ENCODE data around the gene RIPOR3.

DNA sequence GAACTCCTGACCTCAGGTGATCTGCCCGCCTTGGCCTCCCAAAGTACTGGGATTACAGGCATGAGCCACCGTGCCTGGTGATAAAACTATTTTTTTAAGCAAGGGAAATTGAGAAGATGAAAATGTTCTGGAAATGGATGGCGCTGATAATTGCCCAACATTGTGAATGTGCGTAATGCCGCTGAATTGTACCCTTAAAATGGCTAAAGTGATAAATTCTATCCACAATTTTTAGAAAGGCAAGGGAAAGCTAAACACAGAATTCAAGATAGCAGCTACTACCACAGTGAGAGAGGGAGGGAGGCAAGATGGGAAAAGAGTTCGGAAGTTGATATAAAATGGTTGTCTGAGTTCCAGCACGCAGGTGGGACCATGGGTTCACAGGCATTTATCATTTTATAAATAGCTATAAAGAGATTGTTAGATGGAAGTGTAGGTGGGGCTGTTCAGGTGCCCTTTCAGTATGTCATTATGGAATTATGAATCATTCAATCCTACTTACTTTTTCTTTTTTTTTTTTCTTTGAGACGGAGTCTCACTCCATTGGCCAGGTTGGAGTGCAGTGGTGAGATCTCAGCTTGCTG, 8.3 kb downstream of the RIPOR3 start:
- TF ChIP-seq, protein P1, sequence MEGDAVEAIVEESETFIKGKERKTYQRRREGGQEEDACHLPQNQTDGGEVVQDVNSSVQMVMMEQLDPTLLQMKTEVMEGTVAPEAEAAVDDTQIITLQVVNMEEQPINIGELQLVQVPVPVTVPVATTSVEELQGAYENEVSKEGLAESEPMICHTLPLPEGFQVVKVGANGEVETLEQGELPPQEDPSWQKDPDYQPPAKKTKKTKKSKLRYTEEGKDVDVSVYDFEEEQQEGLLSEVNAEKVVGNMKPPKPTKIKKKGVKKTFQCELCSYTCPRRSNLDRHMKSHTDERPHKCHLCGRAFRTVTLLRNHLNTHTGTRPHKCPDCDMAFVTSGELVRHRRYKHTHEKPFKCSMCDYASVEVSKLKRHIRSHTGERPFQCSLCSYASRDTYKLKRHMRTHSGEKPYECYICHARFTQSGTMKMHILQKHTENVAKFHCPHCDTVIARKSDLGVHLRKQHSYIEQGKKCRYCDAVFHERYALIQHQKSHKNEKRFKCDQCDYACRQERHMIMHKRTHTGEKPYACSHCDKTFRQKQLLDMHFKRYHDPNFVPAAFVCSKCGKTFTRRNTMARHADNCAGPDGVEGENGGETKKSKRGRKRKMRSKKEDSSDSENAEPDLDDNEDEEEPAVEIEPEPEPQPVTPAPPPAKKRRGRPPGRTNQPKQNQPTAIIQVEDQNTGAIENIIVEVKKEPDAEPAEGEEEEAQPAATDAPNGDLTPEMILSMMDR (IDR thresholded peaks at IDR 0.05; ENCODE audit: insufficient read depth, low read length) = no peak
- no peak for TF ChIP-seq SPI1 (IDR thresholded peaks at IDR 0.05; ENCODE audit: borderline replicate concordance, low read depth)
- TF ChIP-seq, protein P2, sequence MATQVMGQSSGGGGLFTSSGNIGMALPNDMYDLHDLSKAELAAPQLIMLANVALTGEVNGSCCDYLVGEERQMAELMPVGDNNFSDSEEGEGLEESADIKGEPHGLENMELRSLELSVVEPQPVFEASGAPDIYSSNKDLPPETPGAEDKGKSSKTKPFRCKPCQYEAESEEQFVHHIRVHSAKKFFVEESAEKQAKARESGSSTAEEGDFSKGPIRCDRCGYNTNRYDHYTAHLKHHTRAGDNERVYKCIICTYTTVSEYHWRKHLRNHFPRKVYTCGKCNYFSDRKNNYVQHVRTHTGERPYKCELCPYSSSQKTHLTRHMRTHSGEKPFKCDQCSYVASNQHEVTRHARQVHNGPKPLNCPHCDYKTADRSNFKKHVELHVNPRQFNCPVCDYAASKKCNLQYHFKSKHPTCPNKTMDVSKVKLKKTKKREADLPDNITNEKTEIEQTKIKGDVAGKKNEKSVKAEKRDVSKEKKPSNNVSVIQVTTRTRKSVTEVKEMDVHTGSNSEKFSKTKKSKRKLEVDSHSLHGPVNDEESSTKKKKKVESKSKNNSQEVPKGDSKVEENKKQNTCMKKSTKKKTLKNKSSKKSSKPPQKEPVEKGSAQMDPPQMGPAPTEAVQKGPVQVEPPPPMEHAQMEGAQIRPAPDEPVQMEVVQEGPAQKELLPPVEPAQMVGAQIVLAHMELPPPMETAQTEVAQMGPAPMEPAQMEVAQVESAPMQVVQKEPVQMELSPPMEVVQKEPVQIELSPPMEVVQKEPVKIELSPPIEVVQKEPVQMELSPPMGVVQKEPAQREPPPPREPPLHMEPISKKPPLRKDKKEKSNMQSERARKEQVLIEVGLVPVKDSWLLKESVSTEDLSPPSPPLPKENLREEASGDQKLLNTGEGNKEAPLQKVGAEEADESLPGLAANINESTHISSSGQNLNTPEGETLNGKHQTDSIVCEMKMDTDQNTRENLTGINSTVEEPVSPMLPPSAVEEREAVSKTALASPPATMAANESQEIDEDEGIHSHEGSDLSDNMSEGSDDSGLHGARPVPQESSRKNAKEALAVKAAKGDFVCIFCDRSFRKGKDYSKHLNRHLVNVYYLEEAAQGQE (IDR thresholded peaks at IDR 0.05; ENCODE audit: insufficient replicate concordance, low read depth) = no peak
